H7 (cell line): ENCODE results near the gene ALKBH3. TPM values are rescaled to one million over a fixed set of nuclear protein-coding genes. Genes with fewer than 3 reads are reported as not detected.

Source experiments
- DNase-seq: peaks from one replicate; pipeline ENCODE4 v3.0.0; 2012
- H3K27me3 ChIP-seq: 2 replicates; pipeline ENCODE4 v1.6.0; 2011; ENCODE audit warnings: mild to moderate bottlenecking, low read length; ENCODE audit not compliant: control insufficient read depth, insufficient read depth
- H3K36me3 ChIP-seq: replicated peaks from 2 replicates; pipeline ENCODE4 v1.5.1; 2011; ENCODE audit warnings: low read length; ENCODE audit not compliant: control insufficient read depth, insufficient read depth
- H3K4me3 ChIP-seq: 2 replicates; pipeline ENCODE4 v1.5.1; 2011; ENCODE audit warnings: low read depth, mild to moderate bottlenecking, control low read depth, low read length, moderate library complexity; ENCODE audit not compliant: insufficient read depth
- total RNA-seq: library from RNA; depleted of rRNA; stranded (reverse); fragments of >200 nt; shearing (Covaris generic); gene quantifications from 2 replicates; pipeline ENCODE4 v1.2.3, GENCODE V29; 2014

The ALKBH3 gene
- total RNA-seq, 1 experiment from 2014 or later: 15.7 TPM

- no peaks in the 10 kb centered on the region; the same call in 1 of the 2 replicates for H3K36me3 ChIP-seq
- no peak for DNase-seq
- H3K4me3 ChIP-seq: no peak overlapping the region
- no peaks in the 10 kb centered on the region for H3K27me3 ChIP-seq
These were observed 41.1 kb downstream of the ALKBH3 start for GRCh38 chr11:43921561-43922294.

DNA sequence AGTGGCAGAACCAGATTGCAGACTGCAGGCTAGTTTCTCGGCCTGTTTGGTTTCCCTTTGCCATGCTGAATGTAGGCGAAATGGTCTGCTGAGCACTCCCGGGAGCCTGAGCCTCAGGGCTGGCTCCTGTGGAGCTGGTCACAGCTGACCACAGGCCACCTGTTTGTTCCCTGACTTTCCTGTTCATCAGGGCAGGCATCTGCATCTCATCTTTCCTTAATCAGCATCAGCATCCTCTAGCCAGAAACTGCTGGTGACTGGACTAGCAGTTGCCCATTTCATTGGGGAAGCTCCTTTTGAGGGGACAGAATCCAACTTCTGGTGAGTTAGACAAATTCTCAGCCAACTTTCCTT, 41.6 kb downstream of the ALKBH3 start:
- Histone ChIP-seq H3K4me3 (no peak overlapping the region), H3K27me3 (no peaks in the 10 kb centered on the region), H3K36me3 (no peaks in the 10 kb centered on the region; the same call in 1 of the 2 replicates)
- no peak for DNase-seq

GRCh38 chr11:43922744-43923405, 42.2 kb downstream of the ALKBH3 start:
- H3K4me3 ChIP-seq: no peak overlapping the region
- DNase-seq: no peak
- no peaks in the 10 kb centered on the region for H3K27me3 ChIP-seq
- no peaks in the 10 kb centered on the region; the same call in 1 of the 2 replicates for H3K36me3 ChIP-seq

- Histone ChIP-seq H3K27me3 (no peaks in the 10 kb centered on the region), H3K36me3 (no peaks in the 10 kb centered on the region; the same call in 1 of the 2 replicates), H3K4me3 (no peak overlapping the region)
- DNase-seq: peak; percentile 42
These were observed 42.9 kb downstream of the ALKBH3 start for GRCh38 chr11:43923406-43924111.

GRCh38 chr11:43924112-43924855, 43.7 kb downstream of the ALKBH3 start:
- no peak overlapping the region for H3K4me3 ChIP-seq
- no peaks in the 10 kb centered on the region for H3K27me3 ChIP-seq
- H3K36me3 ChIP-seq: no peaks in the 10 kb centered on the region; the same call in 1 of the 2 replicates
- DNase-seq: peak; percentile 67

DNA sequence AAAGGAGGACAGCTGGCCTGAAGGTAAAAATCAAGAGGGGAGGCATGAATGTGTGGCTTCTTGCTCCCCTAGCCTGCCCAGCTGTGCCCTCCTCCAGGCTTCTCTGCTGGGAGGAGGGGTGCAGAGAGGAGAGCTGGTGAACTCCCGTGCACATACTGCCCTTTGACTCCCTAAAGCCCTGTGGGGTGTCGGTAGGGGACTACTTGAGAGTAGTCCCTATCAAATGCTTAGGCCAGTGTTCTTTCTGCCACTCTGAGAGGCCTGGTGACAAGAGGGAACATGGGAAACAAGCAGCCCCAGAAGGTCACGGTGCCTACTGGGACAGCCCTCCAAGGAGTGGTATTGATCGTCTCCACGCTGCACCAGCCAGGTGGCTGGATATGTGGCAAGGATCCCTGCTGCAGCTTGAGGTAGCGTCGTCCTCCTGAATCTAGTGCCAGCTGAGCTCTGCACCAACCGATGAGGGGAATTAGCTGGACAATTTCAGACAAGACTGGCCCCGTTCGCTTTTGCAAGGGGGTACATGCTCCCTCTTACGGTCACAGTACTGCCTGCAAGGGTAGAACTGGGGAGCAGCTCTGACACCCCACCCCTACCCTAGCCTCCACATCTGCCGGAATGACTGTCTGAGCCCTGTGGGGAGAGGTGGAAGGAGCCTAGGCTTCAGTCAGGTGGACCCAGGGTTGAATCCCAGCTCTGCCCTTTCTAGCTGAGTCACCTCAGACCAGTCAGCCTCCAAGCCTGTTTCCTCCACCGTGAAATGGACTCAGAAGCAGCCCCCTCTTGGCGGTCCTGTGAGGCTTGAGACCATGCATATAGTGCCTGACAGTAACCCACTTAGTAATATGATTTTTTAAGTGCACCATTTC, 44.7 kb downstream of the ALKBH3 start:
- peak; percentile 31 for DNase-seq
- no peak overlapping the region for H3K4me3 ChIP-seq
- no peaks in the 10 kb centered on the region for H3K27me3 ChIP-seq
- no peaks in the 10 kb centered on the region for H3K36me3 ChIP-seq

DNA sequence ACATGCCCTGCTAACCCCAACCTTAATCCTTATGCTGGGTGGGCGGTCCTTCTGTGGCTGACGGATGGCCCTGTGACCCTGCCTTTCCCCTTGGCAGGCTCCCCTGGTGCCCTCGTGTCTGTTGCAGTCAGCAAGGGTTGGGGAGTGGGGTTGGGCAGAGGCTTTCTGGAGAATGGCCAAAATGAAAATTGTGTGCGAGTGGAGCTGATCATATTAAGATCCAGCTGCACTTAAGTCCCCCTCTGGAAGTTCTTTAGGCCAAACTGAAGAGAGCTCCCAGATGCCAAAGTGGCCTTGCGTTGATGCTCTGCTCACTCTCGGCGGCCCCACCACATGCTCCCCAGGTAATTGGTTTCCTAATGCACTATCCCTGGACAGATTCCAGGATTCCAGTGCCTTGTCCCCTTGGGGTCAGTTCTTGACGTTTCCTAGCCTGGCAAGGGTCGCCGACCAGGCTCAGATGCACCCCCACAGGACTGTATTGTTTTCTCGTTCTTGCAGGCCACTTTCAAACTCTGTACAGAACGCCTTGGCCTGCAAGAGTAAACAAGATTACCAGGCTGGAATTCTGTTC, 45.4 kb downstream of the ALKBH3 start:
- Histone ChIP-seq H3K27me3 (no peaks in the 10 kb centered on the region), H3K4me3 (no peak overlapping the region), H3K36me3 (no peaks in the 10 kb centered on the region)
- DNase-seq: peak; percentile 30

- H3K4me3 ChIP-seq: no peak overlapping the region
- no peak for DNase-seq
- H3K27me3 ChIP-seq: no peaks in the 10 kb centered on the region
- no peaks in the 10 kb centered on the region for H3K36me3 ChIP-seq
These were observed 46.4 kb downstream of the ALKBH3 start for GRCh38 chr11:43927070-43927469.

DNA sequence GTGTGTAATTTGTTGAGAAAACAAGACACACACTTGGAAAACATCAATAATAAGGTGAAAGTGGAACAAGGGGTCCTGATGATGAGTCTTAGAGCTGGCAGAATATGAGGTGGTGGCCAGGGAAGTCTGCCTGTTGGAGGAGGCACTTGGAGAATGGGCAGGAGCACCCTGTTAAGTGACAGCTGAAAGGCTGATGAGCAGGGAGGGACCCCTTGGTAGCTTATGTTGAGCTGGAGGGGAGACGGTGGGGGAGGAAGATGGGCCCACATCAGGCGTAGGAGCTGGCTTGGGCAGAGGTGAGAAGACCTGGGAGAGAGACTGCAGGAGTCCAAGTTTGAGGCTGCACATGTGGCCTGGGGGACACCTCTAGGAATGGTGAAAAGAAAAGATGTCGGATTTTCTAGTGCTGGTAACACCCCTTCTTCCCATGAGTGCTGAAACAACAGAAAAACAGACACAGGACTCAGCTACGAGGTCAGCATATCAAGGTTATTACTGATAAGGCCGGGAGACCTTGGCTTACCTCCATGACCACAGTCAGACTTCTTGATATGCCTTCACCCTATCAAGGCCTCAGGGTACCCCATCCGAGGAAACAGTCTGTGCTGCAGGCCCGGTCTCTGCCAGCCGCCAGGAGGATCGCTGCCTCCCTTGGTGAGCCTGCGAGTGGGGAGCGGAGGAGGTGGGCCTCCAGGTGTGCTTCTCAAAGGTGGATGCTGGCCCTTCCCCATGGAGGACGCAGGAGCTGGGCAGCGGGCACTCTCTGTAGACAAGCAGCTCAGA, 47.5 kb downstream of the ALKBH3 start:
- Histone ChIP-seq H3K36me3 (no peaks in the 10 kb centered on the region), H3K4me3 (no peak overlapping the region), H3K27me3 (no peaks in the 10 kb centered on the region)
- DNase-seq: peak; percentile 47

DNA sequence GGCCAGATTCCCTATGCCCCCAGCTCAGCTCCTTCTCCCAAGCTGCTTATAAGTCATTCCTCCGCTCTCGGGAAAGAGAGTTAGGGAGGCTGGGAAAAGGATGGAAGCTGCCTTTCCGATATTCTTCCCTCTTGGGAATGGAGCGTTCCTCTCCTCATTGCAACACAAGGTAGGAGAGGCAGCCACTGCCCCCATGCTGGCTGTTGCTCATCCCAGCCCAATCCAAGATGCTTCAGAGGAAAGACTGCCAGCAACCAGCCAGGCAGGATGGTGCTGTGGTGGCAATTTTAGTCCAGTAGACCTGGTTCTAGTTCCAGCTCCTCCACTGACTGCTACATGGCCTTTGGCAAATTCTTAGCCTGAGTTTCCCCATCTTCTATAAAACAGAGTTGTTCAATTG, 48.1 kb downstream of the ALKBH3 start:
- Histone ChIP-seq H3K27me3 (no peaks in the 10 kb centered on the region), H3K4me3 (no peak overlapping the region), H3K36me3 (no peaks in the 10 kb centered on the region)
- DNase-seq: peak; percentile 33

DNA sequence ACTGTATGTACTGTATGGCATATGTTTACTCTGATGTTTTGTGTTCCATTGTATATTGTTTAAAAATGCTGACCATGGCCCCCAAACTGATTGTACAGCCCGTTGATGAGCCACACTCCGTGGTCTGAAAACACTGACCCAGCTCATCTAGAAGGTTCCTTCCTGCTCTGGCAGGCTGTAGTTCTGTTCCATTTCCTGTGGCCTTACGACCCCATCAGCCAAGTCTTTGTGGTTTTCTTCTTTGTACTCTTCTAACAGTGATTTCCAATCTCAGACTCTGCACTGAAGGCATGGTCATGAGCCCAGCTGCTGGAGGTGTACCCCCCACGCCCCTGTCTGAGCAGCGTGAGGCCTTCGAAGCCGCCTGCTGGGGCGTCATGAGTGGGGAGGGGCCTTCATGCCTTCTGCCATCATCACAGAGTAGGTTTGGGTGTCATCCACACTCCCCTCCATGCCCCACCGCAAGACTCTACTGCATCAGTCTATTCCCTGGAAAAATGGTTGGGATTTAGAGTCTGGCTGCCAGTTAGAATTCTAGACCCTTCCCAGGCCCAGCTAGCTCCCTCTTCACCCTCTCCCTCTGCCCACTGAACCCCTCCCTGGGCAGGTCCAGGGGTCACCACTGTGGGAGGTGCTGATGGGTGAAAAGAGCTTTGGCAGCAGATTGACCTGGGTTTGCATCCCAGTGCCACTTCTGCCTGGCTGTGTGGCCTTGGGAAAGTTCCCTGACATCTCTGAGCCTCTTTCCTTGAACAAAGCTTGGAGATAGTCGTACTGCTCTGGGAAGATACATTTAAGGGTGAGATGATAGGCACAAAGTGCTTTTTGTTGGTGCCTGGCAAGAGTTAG, 50.5 kb downstream of the ALKBH3 start:
- Histone ChIP-seq H3K27me3 (no peaks in the 10 kb centered on the region), H3K4me3 (no peak overlapping the region), H3K36me3 (no peaks in the 10 kb centered on the region)
- DNase-seq: no peak

DNA sequence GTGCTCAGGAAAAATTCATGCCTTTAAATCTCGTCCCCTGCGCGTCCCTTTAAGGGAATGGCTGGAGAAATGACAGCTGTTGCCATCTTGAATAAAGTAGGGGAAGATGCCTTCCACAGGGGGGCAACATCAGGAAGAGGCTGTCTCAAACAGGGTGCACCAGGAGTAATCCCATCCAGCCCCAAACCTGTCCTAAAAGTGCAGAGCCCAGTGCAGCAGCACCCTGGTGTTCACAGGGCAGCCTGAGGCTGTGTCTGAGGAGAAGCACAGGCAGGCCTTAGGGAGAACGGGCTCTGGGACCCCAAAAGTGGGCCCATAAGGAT, 51.0 kb downstream of the ALKBH3 start:
- Histone ChIP-seq H3K27me3 (no peaks in the 10 kb centered on the region), H3K4me3 (no peak overlapping the region), H3K36me3 (no peaks in the 10 kb centered on the region)
- DNase-seq: peak; percentile 83
